Body of pancreas (tissue), 4 donors: Measurements from ENCODE around the gene TGFB2.

Source experiments
- POLR2A ChIP-seq, 3 donors: fragments of 450-650 bp; IDR thresholded peaks; one replicate each; pipeline ENCODE4 v1.6.1; 2016; ENCODE audit warnings: antibody characterized with exemption in 3 of 3, mild to moderate bottlenecking in 2 of 3
- TF ChIP-seq, protein P1 (sequence below), 7 experiments: fragments of 450-650 bp in 4 of 7; fragments of 200-600 bp in 3 of 7; sonication (generic) in 3 of 7; IDR thresholded peaks; one replicate each; pipeline ENCODE4 v1.5.1; 2016 to 2019; ENCODE audit warnings: antibody characterized with exemption in 7 of 7

DNA sequence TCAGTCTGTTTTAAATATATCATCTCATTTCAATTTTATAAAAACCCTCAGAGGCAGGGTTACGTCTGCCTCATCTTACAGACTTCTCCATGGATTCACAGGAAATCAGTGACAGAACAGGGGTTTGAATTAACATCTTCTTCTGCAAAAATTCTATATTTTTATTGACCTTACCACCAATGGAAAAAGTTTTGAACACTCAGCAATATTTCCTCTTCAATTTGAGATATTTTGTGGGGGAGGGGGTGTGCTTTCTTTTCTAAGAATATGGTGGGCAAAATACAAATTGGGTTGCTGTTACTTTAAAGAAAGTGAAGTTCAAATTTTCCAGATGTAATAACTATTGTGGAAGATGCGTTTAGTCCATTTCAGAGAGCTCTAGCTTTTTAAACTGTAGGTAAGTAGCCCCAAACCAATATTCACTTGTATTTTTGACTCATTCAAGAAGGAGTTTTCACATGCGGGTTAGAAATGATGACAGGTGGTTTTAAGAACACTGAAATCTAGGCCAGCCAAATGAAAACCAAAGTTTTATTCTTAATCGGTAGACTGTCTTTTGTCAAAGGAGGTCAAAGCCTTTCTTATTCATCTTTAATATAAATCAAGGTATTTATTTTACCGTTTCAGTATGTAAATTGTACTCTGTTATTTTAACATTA lies 17.4 kb downstream of the TGFB2 start:
- TF ChIP-seq, protein P1, sequence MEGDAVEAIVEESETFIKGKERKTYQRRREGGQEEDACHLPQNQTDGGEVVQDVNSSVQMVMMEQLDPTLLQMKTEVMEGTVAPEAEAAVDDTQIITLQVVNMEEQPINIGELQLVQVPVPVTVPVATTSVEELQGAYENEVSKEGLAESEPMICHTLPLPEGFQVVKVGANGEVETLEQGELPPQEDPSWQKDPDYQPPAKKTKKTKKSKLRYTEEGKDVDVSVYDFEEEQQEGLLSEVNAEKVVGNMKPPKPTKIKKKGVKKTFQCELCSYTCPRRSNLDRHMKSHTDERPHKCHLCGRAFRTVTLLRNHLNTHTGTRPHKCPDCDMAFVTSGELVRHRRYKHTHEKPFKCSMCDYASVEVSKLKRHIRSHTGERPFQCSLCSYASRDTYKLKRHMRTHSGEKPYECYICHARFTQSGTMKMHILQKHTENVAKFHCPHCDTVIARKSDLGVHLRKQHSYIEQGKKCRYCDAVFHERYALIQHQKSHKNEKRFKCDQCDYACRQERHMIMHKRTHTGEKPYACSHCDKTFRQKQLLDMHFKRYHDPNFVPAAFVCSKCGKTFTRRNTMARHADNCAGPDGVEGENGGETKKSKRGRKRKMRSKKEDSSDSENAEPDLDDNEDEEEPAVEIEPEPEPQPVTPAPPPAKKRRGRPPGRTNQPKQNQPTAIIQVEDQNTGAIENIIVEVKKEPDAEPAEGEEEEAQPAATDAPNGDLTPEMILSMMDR (IDR thresholded peaks at IDR 0.05) = no peak
- TF ChIP-seq POLR2A (IDR thresholded peaks at IDR 0.05) = no peak
